Measurements from ENCODE around the gene MAGI2. TPM values are rescaled to one million over a fixed set of nuclear protein-coding genes. Genes with fewer than 3 reads are reported as not detected.

The MAGI2 gene
- total RNA-seq, 1 donor from 2014 or later, result 5.8 TPM

- Mint-ChIP-seq H3K36me3 (ENCODE audit: low read depth) (peaks cover 3% of the 10 kb centered on the region), H3K4me1 (ENCODE audit: low read depth) (peaks cover 3% of the 10 kb centered on the region), H3K9me3 (ENCODE audit: low read depth) (no peaks in the 10 kb centered on the region), H3K27me3 (ENCODE audit: low read depth) (no peaks in the 10 kb centered on the region), H3K4me3 (ENCODE audit: unreplicated experiment) (no peak overlapping the region), H3K27ac (ENCODE audit: unreplicated experiment) (no peak overlapping the region)
- no peak for DNase-seq (ENCODE audit: low spot score)
- no peak for TF ChIP-seq CTCF (IDR thresholded peaks at IDR 0.05)
Observed at GRCh38 chr7:78195281-78195680, 1258.2 kb downstream of the MAGI2 start.

GRCh38 chr7:78194611-78195010, 1258.9 kb downstream of the MAGI2 start:
- H3K36me3 Mint-ChIP-seq (ENCODE audit: low read depth), result peaks cover 3% of the 10 kb centered on the region
- no peaks in the 10 kb centered on the region for H3K27me3 Mint-ChIP-seq (ENCODE audit: low read depth)
- H3K4me1 Mint-ChIP-seq (ENCODE audit: low read depth), result peaks cover 3% of the 10 kb centered on the region
- TF ChIP-seq CTCF (IDR thresholded peaks at IDR 0.05), result no peak
- no peak overlapping the region for H3K4me3 Mint-ChIP-seq (ENCODE audit: unreplicated experiment)
- no peak overlapping the region for H3K27ac Mint-ChIP-seq (ENCODE audit: unreplicated experiment)
- H3K9me3 Mint-ChIP-seq (ENCODE audit: low read depth), result no peaks in the 10 kb centered on the region
- DNase-seq (ENCODE audit: low spot score), result no peak

GRCh38 chr7:78191475-78192079, 1261.9 kb downstream of the MAGI2 start:
- Mint-ChIP-seq H3K9me3 (ENCODE audit: low read depth) (no peaks in the 10 kb centered on the region), H3K4me1 (ENCODE audit: low read depth) (peaks cover 3% of the 10 kb centered on the region), H3K36me3 (ENCODE audit: low read depth) (peaks cover 3% of the 10 kb centered on the region), H3K27ac (ENCODE audit: unreplicated experiment) (no peak overlapping the region), H3K27me3 (ENCODE audit: low read depth) (no peaks in the 10 kb centered on the region), H3K4me3 (ENCODE audit: unreplicated experiment) (no peak overlapping the region)
- DNase-seq (ENCODE audit: low spot score), result no peak
- TF ChIP-seq CTCF (IDR thresholded peaks at IDR 0.05), result no peak

- H3K36me3 Mint-ChIP-seq (ENCODE audit: low read depth), result peaks cover 3% of the 10 kb centered on the region
- H3K9me3 Mint-ChIP-seq (ENCODE audit: low read depth), result no peaks in the 10 kb centered on the region
- no peak overlapping the region for H3K4me3 Mint-ChIP-seq (ENCODE audit: unreplicated experiment)
- H3K27ac Mint-ChIP-seq (ENCODE audit: unreplicated experiment), result no peak overlapping the region
- no peak for DNase-seq (ENCODE audit: low spot score)
- TF ChIP-seq CTCF (IDR thresholded peaks at IDR 0.05), result no peak
- no peaks in the 10 kb centered on the region for H3K27me3 Mint-ChIP-seq (ENCODE audit: low read depth)
- peaks cover 3% of the 10 kb centered on the region for H3K4me1 Mint-ChIP-seq (ENCODE audit: low read depth)
Observed at GRCh38 chr7:78189762-78190161, 1263.7 kb downstream of the MAGI2 start.

- no peaks in the 10 kb centered on the region for H3K4me1 Mint-ChIP-seq (ENCODE audit: low read depth)
- no peak overlapping the region for H3K27ac Mint-ChIP-seq (ENCODE audit: unreplicated experiment)
- no peaks in the 10 kb centered on the region for H3K36me3 Mint-ChIP-seq (ENCODE audit: low read depth)
- TF ChIP-seq CTCF (IDR thresholded peaks at IDR 0.05), result no peak
- H3K4me3 Mint-ChIP-seq (ENCODE audit: unreplicated experiment), result no peak overlapping the region
- peaks cover 4% of the 10 kb centered on the region for H3K27me3 Mint-ChIP-seq (ENCODE audit: low read depth)
- no peaks in the 10 kb centered on the region for H3K9me3 Mint-ChIP-seq (ENCODE audit: low read depth)
- no peak for DNase-seq (ENCODE audit: low spot score)
Observed at GRCh38 chr7:78185149-78185745, 1268.2 kb downstream of the MAGI2 start.

Measured in chondrocyte (in vitro differentiated cells).